GM19099 (cell line): ENCODE measurements around the gene PRPS1.

Experiments
- POLR2A ChIP-seq: IDR thresholded peaks from 3 replicates; pipeline ENCODE4 v1.6.1; 2011; ENCODE audit warnings: low read depth; ENCODE audit not compliant: insufficient read length; ENCODE audit errors: extremely low read depth

PRPS1 gene

DNA sequence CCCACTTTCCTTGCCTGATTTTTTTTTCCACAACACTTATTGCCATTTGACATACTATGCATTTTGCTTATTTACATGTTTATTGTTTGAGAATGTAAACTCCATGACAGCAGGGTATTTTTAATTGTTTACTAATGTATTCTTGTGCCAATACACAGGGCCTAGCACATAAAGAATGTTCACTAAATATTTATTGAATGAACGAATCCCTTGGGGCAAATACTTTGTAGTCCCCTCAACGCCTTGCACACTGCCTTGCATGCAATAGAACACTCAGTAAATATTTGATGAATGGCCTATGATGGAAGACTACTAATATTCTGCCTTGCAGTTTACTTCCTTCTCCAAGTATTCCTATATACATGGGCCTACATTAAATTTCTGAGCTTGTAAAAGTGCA lies 1.4 kb upstream of the PRPS1 start:
- TF ChIP-seq POLR2A, result no peak

DNA sequence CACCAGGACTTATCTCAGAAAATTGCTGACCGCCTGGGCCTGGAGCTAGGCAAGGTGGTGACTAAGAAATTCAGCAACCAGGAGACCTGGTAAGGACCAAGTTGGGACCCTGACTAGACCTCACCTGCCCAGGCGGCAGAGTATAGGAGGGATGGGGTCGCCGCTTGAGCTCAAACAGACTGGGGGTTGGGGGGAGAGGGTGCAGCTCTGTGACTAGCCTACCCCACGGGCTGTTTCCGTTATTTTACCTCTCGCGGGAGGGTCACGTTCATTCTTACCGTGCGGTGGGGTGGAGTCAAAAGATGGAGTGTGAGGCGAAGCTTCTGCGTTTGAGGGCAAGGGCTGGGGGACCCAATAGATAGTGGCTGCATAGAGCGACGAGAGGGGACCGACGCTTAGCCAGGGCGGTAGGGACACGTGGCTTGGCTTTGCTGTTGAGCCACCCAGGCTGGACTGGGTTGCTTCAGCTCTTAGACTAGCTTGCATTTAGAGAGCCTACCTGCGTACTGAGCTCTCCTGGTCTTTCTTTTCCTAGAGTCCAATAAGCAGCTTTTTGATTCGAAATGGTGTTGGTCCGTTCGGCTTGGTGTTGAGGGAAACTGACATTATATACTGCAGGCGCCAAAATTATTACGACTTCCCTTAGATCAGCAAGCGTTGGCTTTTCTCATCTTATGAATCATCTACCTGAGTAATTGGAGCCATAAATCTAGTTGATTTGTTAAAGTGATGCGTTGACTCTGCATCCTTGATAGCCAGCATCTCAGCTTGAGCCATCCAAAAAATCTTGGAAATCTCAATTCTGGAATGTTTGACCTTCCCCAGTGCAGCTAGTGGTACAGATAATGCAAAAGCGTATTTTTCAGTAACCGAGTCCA lies 591 bp downstream of the PRPS1 start:
- TF ChIP-seq POLR2A, result peak; percentile 43

DNA sequence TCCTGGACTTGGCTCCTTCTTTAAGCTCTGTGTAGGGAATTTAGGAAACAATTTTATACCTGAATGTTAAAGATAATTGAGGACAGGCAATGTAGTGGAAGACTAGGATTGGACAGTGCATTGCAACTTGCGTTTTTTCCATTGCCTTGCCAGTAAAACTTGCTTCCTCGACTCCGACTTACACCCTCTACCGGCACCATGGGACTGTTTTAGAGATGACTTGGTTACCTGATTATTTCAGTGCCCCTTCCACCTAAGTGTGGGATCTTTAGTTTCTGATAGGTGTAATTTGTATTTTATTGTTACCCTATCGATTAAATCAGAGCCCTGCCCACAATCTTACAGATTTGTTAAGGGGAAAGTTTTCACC lies 1.2 kb downstream of the PRPS1 start:
- no peak for TF ChIP-seq POLR2A

DNA sequence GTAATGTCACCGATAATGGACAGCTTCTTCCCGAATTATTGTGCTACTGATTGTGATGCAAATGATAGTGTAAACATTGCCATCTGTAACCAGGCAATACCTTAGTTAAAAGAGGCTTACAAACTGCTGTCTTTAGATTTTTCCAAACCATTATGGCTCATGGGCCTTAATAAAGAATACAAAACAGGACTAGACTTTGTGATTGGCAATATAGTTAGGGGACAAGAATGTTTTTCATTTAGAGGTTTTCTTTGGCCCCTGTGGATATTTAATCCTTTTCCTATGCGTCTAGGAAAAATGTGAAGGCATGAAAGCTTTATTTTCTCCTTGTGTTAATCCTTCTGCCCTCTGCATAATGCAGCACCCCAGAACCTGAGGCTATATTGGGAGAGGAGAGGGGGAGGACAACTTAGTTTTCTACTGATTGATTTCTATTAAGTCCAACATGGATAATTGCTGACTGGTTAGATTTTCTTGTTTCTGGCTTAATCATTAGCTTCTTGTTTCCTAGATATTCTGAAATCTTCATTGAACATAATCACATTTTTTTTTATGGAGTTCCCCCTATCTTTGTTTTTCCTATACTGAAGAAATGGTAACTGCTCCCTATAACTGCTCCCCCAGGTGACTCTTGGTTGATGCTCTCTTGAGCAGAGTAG lies 1.9 kb downstream of the PRPS1 start:
- no peak for TF ChIP-seq POLR2A

DNA sequence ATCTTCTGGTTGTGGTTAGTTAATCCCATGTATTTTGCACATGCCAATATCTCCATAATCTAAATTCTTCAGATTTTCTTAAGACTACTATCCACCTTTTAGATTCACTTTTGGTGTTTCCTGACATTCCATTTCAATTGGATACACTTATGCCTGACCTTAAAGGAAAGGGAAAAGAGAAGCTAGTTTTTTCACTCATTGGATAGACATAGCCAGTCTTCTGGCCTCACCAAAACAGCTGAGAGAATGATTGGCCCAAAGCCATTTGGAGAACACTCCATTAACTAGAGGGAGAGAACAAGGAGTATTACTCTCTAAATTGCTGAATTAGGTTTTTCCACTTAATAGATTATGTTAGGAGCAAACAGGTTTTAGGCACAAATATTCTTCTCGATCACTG lies 4.0 kb downstream of the PRPS1 start:
- no peak for TF ChIP-seq POLR2A

DNA sequence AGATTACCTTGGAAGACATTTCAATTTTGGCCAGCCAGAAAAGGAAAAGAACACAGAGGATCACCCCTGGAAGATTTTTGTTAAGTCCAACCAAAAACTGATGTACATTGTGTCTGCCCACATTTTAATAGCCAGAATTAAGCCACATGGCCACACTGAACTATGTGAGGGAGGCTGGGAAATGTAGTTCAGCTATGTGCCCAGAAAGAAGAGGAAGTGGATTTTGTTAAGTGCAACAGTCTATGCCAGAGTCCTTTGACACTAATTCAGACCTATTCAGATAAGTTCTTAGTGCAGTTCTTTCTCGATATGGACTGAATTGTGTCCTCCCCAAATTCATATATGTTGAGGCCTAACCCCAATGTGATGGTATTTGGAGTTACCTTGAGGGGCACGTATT lies 18.4 kb downstream of the PRPS1 start:
- no peak for TF ChIP-seq POLR2A

DNA sequence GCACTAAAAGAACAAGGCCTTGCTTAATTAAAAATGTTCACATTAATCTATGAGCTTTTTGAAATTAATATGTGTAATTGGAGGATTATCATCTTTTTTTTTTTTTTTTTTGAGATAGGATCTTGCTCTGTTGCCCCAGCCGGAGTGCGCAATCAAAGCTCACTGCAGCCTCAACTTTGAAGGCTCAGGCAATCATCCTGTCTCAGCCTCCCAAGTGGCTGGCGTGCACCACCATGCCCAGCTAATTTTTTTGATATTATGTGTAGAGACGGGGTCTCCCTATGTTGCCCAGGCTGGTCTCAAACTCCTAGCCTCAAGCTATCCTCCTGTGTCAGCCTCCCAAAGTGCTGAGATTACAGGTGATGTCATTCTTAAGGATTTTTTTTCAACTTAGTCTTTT lies 20.0 kb downstream of the PRPS1 start:
- no peak for TF ChIP-seq POLR2A

DNA sequence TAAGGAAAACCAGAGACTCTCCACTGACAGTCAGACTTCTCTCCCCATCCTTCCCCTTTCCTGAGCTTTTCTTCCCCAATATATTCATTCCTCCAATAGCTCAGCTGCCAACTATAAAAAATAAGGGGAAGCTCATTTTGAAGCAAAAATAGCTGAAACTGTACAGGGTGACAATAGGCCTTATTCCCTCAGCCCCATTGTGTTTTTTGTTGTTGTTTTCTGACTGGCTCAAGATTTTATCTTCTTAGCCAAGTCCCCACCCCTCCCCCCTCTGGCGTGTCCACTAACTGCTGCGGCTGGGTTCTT lies 26.2 kb downstream of the PRPS1 start:
- TF ChIP-seq POLR2A, result no peak

DNA sequence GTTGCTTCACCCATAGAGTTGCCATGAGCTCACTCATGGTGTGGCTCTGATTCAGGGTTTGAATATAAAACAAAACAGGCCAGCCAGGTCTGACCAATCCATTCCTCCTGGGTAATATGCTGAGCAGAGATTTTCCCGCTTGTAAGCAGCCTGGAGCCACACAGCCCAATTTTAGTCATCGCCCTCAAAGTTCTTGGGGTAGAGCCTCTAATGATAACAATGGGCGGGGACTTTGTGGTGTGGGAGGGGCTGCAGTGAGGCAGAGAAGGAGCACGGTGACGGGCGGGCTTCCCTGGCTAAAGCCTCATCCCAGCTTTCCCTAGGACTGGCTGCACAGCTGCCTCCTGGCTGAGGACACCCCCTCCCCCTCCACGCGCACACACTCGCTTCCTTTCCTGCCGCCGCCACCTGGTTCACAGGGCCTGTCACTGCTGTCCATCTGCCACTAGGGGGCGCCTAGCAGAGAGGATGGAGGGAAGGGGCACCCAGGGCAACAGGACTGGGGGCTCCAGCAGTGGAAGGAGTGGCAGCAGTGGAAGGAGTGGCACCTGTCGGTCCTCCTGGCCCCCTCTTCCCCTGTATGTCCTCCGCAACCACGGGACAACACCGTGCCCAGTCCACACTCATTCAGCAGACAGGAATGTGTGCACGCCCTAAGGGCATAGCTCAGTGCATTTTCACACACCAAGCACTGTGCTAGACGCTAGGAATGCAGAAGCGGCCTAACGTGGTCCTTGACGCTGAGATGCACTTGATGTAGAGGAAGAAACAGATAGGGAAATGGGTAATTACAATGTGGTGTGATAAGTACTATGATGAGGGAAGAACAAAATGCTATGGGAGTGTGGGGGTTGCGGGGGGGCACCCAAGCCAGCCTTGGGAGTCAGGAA lies 26.8 kb downstream of the PRPS1 start:
- TF ChIP-seq POLR2A, result no peak

DNA sequence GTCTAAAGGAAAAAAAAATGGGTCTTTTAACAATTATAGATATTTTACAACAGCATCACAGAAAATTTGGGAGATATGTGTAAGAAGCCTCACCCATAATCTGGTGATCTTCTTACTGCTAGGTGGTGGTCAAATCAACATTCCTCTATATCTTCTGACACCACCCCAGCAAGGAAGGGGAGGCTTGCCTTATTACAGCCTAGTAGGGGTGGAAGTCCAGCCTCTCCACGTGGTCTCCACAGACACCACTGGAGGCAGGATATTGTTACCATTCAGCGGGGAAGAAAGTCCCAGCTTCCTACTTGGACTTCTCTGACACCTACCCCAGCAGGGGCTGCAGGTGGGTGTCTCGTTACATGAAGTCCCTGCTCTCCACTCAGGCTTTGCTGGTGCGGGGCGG lies 28.7 kb downstream of the PRPS1 start:
- TF ChIP-seq POLR2A, result no peak

DNA sequence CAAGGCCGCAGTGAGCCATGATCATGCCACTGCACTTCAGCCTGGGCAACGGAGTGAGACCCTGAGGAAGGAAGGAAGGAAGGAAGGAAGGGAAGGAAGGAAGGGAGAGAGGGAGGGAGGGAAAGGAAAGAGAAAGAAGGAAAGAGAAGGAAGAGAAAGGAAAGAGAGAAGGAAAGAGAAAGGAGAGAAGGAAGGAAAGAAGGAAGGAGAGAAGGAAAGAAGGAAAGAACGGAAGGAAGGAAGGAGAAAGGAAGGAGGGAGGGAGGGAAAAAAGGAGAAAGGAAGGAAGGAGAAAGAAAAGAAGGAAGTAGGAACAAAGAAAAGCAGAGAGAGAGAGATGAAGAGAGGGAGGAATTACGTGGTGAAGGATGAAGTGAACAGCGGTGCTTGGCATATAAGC lies 30.4 kb downstream of the PRPS1 start:
- TF ChIP-seq POLR2A, result no peak

DNA sequence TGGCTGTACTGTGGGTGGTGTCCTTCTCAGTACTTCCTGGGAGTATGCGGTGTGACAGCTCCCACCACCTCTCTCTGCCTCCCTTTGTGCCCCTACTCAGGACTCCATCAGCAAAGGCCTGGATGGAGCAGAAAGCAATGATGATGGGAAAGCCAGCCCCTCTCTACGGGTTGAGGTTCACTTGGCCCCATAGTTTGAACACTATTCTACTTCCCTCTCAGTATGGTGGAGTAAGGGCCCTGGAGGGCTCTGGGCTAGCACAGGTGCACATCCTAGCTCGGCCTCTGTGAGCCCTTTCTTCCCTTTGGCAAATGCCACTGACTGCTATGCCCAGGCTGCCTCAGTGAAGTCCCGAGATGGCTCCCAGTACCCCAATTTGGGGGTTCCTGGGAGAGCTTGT lies 31.0 kb downstream of the PRPS1 start:
- no peak for TF ChIP-seq POLR2A

DNA sequence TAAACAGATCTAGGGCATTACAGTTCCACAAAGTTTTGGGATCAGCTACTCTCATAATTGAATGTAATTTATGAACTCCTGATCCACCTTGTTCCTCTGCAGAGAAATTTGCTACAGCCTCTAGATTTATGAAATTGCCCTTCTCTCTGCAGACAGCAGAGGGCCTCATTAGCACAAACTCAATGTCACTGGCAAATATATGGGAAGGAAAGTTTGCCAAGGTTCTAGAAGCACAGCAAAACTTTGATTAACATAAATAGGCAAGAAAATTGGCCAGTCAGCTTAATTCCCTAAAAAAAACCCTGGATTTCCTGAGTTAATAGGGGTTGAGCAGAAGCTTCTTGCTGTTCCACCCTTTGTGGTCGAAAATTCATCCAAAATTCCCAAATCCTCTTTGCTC lies 31.5 kb downstream of the PRPS1 start:
- no peak for TF ChIP-seq POLR2A

DNA sequence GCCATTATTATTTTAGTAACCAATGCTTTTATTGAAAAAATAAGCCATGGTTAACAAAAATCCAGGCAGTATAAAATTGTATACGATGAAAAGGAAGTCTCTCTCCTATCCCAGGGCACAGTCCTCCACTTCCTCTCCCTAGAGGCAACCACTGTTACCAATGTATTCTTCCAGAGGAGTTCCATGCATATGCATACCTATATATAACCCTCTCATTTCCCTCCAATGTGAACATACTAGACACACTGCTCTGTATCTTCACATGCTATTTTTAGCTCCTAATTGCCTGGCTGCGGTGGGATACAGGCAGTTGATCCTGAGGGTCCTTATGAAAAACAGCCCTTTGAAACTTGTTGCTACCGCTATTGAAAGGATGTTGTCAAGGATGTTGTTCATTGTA lies 33.8 kb downstream of the PRPS1 start:
- no peak for TF ChIP-seq POLR2A

DNA sequence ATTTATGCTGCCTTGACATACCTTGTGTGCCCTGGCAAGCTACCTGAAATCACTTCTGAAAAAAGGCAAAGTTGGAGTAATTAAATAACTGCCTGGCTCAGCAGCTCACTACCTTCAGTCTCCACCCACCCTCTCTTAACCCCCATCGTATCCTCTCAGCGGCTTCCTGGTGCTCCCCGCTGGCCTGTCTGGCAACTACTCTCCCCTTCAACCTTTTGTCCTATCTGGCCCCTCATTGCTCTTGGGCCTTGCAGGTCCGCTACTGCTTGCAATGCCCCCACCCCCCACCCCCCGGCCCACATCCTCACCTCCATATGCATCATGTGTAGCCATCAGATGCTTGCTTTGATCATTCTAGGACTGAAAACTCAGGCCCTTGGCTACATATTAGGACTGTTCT lies 34.5 kb downstream of the PRPS1 start:
- no peak for TF ChIP-seq POLR2A

DNA sequence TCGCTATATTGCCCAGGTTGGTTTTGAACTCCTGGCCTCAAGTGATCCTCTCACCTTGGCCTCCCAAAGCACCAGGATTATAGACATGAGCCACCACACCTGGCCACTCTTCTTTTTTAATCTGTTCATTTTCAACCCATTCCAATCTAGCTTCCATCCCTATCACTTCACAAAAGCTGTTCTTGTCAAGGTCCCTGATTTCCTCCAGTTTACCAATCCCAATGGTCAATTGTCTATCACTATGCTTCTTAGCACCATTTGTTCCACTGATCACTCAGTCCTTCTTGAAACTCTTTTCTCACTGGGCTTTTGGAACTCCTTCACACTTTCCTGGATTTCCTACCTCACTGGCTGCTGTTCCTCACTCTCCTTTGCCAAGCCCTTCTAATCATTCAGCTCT lies 38.6 kb downstream of the PRPS1 start:
- TF ChIP-seq POLR2A, result no peak

DNA sequence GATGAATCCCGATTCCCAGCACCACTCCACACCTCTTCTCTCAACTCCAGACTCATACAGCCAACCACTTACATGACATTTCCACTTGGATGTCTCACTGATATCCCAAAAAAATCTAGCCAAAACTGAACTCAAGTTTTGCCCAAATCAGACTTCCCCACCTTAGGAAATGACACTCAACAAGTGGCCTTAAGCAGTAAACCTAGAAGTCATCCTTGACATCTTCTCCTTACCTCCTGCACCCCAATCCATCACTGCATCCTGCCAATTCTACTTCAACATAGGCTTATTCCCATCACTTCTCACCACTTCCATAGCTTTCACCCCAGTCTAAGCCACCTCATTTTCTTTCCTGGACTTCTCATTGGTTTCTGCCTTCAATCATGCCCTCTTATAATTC lies 39.1 kb downstream of the PRPS1 start:
- TF ChIP-seq POLR2A, result no peak

DNA sequence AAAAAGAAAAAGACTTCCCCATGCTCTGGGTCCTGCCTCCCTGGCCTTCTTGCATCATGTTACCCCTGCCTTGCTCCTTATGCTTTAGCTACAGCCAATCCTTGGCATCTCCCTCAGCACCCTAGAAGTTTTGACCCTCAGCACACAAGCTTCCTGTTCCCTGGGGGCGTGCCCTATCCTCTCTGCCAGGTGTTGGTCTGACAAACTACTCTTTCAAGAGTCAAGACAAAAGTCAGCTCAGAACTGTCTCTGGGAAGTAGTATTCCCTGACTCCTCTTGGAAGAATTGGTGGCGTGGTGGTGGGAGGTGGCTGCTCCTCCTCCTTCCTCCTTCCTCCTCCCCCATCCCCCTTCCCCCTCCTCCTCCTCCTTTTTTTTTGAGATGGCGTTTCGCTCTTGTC lies 41.0 kb downstream of the PRPS1 start:
- no peak for TF ChIP-seq POLR2A
